Spleen (tissue), 7 donors: ENCODE data around the gene TWIST2.

Experiments
- CTCF ChIP-seq, 11 experiments: fragments of 200-600 bp in 7 of 11; fragments of 450-650 bp in 4 of 11; sonication (generic) in 4 of 11; IDR thresholded peaks in 8 of 11; conservative IDR thresholded peaks in 3 of 11; 1 replicate in 7 of 11; 2 replicates in 4 of 11; pipeline versions ENCODE4 v1.4.0 to v1.8.0; 2016 to 2021; ENCODE audit warnings: antibody characterized with exemption in 11 of 11, inconsistent platforms in 4 of 11, mild to moderate bottlenecking in 1 of 11
- POLR2A ChIP-seq, 3 donors: fragments of 450-650 bp; IDR thresholded peaks; one replicate each; pipeline ENCODE4 v1.5.1; 2017; ENCODE audit warnings: antibody characterized with exemption in 3 of 3, mild to moderate bottlenecking in 1 of 3
- POLR2AphosphoS5 ChIP-seq, 3 donors: sonication (generic); formaldehyde crosslinking; IDR thresholded peaks; one replicate each; pipeline ENCODE4 v1.5.1; 2017; ENCODE audit warnings: antibody characterized with exemption in 3 of 3
- donor health status: DM: no; HTN: no; CAD: no; lungs with moderate emphysema.
- donor health status: DM: no; HTN: no; CAD: no.
- donor health status: DM: no; HTN: no; CAD: no.

DNA sequence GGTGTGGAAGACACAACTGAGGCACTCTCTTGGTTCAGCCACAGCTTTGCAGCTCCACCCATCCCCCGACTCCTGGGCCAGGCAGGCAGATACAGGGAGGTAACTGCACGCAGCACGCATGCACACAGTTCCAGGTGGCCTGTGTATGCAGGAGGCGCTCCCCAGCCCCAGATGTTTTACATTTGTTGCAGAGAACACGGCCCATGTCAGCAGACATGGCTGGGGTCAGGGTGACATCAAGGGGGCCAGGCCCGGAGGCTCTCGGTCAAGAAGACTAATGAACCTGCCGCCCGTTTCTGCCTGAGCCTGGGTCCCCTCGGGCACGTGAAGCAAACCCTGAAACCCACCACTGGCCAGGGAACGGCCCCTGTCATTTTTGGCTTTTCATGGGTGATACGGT is 57.3 kb downstream of the TWIST2 start:
- TF ChIP-seq POLR2AphosphoS5 (IDR thresholded peaks at IDR 0.05) (no peak), CTCF (IDR thresholded peaks at IDR 0.05 in 8 of 11, conservative IDR thresholded peaks at IDR 0.05 in 3 of 11) (no peak), POLR2A (IDR thresholded peaks at IDR 0.05) (no peak)
